NCI-H526 treated with DMSO at 0.1 percent for 48 hours (cell line): ENCODE measurements around the gene HMGB1.
"Not testable (repeated sequence)": the region's sequence is repeated elsewhere in the genome, so short reads cannot be mapped to it uniquely, and the experiment has no call there.

Experiments
- DNase-seq: peaks from one replicate; lab custom pipeline; 2025; lab: John Stamatoyannopoulos, UW

HMGB1 gene

GRCh38 chr13:30466358-30466714 lies 600 bp upstream of the HMGB1 start:
- DNase-seq, result peak; percentile 89

GRCh38 chr13:30465343-30465592 lies 468 bp downstream of the HMGB1 start:
- DNase-seq, result no peak

- DNase-seq, result peak; percentile 74
These were observed 1.0 kb downstream of the HMGB1 start for GRCh38 chr13:30464496-30465342.

GRCh38 chr13:30463787-30464495 lies 1.8 kb downstream of the HMGB1 start:
- DNase-seq, result peak; percentile 53

- not testable (repeated sequence) for DNase-seq
These were observed 4.3 kb downstream of the HMGB1 start for GRCh38 chr13:30461279-30462066.

- no peak for DNase-seq
These were observed 8.3 kb downstream of the HMGB1 start for GRCh38 chr13:30457306-30457891.

- no peak for DNase-seq
These were observed 9.4 kb downstream of the HMGB1 start for GRCh38 chr13:30456290-30456689.

GRCh38 chr13:30454991-30455390 lies 10.7 kb downstream of the HMGB1 start:
- DNase-seq, result no peak

- DNase-seq, result no peak
These were observed 12.0 kb downstream of the HMGB1 start for GRCh38 chr13:30453727-30454126.

- DNase-seq, result not testable (repeated sequence)
These were observed 14.3 kb downstream of the HMGB1 start for GRCh38 chr13:30451476-30451875.

- DNase-seq, result no peak
These were observed 15.7 kb downstream of the HMGB1 start for GRCh38 chr13:30450066-30450465.

- DNase-seq, result no peak
These were observed 17.3 kb downstream of the HMGB1 start for GRCh38 chr13:30448441-30448840.

GRCh38 chr13:30446126-30446500 lies 19.6 kb downstream of the HMGB1 start:
- DNase-seq, result peak; percentile 59

- no peak for DNase-seq
These were observed 21.8 kb downstream of the HMGB1 start for GRCh38 chr13:30443957-30444404.

GRCh38 chr13:30443491-30443890 lies 22.2 kb downstream of the HMGB1 start:
- not testable (repeated sequence) for DNase-seq

GRCh38 chr13:30442926-30443325 lies 22.8 kb downstream of the HMGB1 start:
- DNase-seq, result no peak

- DNase-seq, result no peak
These were observed 24.6 kb downstream of the HMGB1 start for GRCh38 chr13:30440910-30441703.

- no peak for DNase-seq
These were observed 27.4 kb downstream of the HMGB1 start for GRCh38 chr13:30438286-30438685.

- no peak for DNase-seq
These were observed 28.6 kb downstream of the HMGB1 start for GRCh38 chr13:30437177-30437576.

GRCh38 chr13:30435911-30436451 lies 29.8 kb downstream of the HMGB1 start:
- DNase-seq, result no peak

- no peak for DNase-seq
These were observed 34.3 kb downstream of the HMGB1 start for GRCh38 chr13:30431269-30431940.
